ENCODE measurements around the gene SMC3.

The SMC3 gene

DNA sequence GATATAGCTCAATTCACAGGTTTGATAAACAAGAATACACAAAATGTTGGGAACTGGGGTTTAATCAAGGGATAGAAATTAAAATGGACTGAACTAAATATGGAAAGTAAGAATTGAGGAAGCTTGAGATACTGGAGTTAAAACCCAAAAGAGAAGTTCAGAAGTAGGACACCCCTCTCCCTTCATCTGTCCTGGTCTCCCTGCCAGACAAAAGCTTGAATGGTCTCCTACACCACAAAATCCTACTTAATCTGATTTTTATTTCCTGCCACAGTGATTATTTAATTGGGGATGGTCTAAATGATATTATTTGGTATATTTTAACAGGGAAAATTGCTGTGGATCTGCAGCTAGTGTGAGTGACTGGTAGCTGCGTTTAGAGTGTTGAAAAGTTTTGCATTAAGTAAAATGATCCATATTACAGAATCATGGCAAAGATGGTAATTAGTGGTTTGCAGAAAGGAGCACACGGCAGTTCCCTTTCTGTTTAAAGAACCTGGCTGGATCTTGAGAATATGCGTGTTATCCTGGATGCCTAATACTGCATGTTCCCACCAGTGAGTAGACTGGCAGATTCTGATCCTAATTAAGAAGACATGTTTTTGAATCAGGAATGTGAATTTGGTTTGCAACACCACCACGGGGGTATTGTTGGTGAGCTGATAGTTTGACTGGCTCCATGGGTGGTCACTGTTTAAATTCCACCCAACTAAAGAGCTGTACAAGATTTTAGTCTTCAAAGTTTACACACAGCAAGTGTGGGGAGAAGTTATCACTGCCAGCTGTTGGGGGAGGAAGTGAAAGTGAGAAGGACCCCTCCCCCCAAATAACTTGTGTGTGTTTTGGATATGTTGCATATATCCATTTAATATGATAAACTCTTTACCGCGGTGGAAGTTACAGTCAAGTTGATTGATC lies 82.1 kb downstream of the SMC3 start:
- DNase-seq, result no peak

DNA sequence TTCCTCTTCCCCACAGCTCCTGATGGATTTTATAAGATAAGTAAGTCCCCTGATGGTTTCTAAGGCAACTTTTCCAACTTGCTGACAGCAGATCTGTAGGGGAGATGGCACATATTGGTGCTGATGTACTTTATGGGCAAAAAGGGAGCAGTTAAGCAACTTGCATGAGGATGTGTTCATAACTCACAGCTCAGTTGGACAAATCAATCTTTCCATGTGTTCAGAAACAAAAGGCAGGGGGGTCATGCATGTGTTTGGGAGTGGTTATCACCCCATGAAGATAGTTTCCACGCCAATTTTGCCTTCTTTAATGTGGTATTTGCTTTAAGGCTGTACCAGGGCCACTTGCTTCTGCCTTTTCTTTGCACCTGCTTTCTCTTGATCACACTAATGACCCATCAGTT lies 82.8 kb downstream of the SMC3 start:
- DNase-seq, result no peak

DNA sequence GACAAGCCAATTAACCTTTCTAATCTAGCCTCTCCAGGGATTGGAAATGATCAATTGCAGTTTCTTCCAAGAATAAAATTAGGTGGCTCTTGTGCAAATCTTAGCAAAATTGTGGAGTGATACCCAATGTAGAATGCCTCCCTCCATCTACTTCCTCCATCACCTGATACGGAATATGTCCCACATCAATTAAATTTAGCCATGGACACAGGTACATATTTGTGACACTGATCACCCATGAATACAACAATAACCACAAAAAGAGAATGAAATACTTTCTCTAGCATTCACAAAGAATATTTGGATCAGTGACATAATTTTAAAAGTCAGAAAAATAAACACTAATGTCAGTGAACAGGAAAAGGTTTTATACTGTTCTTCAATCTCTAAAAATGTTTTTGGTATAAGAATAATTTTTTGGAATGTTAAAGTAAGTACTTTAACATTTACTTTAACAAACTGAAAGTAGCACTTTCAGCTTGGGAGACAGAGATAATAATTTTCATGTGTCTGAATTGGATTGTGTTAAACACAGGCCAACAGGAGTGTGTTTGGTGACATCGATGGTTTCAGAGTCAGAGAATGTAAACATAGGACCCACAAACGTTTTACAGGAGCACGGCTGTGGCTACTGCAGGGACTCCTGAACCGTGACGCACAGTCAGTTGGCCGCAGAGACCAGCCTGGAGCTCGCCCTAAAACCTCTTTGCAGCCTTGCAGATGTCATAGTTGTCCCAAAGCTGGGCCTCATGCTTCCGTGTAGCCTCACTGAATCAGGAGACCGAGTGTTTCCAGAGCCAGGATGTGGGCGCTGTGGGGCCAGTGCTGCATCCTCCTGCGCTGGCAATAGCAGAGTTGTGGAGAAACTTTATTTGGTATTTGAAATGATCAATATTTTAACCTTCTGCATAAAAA lies 83.8 kb downstream of the SMC3 start:
- DNase-seq, result no peak

DNA sequence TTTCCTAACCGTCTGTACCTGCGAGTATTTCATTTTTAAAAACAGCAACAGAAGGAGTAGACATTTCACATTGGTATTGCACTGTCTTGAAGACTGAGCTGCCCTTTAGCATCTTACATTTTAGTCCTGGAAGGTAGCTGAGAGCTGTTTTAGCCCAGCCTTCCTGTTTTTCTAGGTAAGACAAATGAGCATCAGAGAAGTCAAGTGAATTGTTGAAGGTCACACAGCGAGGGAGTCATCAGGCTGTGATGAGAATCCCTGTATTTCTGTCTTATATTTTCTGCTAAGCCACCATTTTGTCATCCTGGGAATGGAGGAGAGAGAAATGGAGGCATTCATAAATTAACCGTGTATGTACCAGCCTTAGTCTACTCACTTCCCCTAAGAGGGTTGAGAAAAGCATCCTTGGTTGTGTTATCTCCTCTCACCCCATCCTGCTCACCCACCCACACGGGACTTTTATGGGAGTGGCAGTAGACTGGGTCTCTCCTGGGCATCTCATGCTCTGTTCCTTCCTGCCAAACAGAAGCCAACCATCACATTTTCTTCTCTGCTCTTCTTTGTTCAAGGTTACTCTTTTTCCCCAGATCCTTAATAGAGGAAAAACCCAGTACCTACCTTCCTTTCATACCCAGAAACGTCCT lies 85.1 kb downstream of the SMC3 start:
- no peak for DNase-seq

All from CD4-positive, alpha-beta T cell treated with Interleukin-1 beta for 1 hour (primary cell).